Measurements from ENCODE around the gene SSC5D.

DNA sequence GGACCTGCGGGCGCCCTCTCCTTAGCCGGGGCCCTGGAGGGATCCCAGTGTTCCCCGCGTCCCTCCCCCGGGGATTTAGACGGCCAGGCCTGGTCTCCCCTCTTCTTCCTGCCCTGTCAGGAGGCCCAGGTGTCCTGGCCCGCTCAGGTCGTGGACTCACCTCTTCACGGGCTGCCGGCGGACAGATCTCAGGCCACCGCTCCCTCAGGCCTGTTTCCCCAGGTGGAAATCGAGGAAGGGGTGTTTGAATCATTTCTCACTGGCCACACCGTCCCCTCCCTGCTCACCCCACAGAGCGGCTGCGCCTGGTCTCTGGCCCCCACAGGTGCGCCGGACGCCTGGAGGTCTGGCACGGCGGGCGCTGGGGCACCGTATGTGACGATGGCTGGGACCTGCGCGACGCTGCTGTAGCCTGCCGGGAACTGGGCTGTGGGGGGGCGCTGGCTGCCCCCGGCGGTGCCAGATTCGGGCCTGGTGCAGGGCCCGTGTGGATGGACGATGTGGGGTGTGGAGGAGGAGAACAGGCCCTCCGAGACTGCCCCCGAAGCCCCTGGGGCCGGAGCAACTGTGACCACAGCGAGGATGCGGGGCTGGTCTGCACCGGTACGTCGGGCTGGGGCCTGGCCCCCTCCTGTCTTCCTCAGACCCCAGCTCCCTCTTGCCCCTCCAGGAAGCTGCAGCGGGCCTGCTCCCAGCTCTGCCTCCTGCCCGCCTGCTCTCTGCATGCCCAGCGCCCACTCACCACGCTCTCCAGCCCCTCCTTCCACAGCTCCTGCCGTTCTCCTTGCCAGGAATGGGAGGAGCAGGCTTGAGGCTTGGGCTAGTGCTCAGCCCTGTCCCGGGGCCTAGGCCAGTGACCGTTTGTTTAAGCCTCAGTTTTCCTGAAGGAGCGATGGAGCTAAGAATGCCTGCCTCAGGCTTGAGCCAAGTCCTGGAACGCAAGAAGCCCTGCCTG lies 2.5 kb downstream of the SSC5D start:
- TF ChIP-seq NFRKB (IDR thresholded peaks at IDR 0.05) = no peak
- no peak for TF ChIP-seq TARDBP (IDR thresholded peaks at IDR 0.05)
- TF ChIP-seq FOXK2 (IDR thresholded peaks at IDR 0.05) = no peak
- TF ChIP-seq SUZ12 (IDR thresholded peaks at IDR 0.05) = no peak
- TF ChIP-seq FOXM1 (IDR thresholded peaks at IDR 0.05; ENCODE audit: borderline replicate concordance) = no peak
- no peak for TF ChIP-seq FOXA1 (IDR thresholded peaks at IDR 0.05)
- TF ChIP-seq ELF4 (IDR thresholded peaks at IDR 0.05) = no peak
- no peak for TF ChIP-seq ARNT (IDR thresholded peaks at IDR 0.05)
- no peak for TF ChIP-seq HDGF (IDR thresholded peaks at IDR 0.05; ENCODE audit: borderline replicate concordance)

All from HEK293T (cell line).